Activated CD4-positive, alpha-beta memory T cell treated with anti-CD3 and anti-CD28 coated beads for 36 hours (primary cell): ENCODE measurements around the gene SPCS1. TPM values are rescaled to one million over a fixed set of nuclear protein-coding genes. Genes with fewer than 3 reads are reported as not detected.
A peak's percentile ranks its signal among the peaks of the same experiment; 100 is the strongest.
"Not testable (repeated sequence)": the region's sequence is repeated elsewhere in the genome, so short reads cannot be mapped to it uniquely, and the experiment has no call there.

Source experiments
- CTCF ChIA-PET: fragments of 350-600 bp; sonication (Branson Sonifier 250); formaldehyde crosslinking; loops from one replicate; lab custom pipeline; 2021; ENCODE audit warnings: antibody characterized with exemption, inconsistent platforms; lab: Charles Lee
- POLR2A ChIA-PET: fragments of 350-600 bp; sonication (Branson Sonifier 250); formaldehyde crosslinking; loops from one replicate; lab custom pipeline; 2021; ENCODE audit warnings: antibody characterized with exemption; lab: Charles Lee
- DNase-seq: peaks from one replicate; pipeline ENCODE4 v3.0.0-alpha.2; 2020
- H3K27ac Mint-ChIP-seq: one replicate; pipeline ENCODE4 v1.8.0; 2021; ENCODE audit warnings: mixed read lengths
- H3K27me3 Mint-ChIP-seq: one replicate; pipeline ENCODE4 v1.8.0; 2021; ENCODE audit warnings: mixed read lengths
- H3K36me3 Mint-ChIP-seq: one replicate; pipeline ENCODE4 v1.8.0; 2021; ENCODE audit warnings: mixed read lengths
- H3K4me1 Mint-ChIP-seq: one replicate; pipeline ENCODE4 v1.8.0; 2021; ENCODE audit warnings: low read depth, mixed read lengths
- H3K4me3 Mint-ChIP-seq: one replicate; pipeline ENCODE4 v1.8.0; 2021; ENCODE audit warnings: mild to moderate bottlenecking, mixed read lengths
- H3K9me3 Mint-ChIP-seq: one replicate; pipeline ENCODE4 v1.8.0; 2021; ENCODE audit warnings: mixed read lengths
- intact Hi-C: fragments of 100-400 bp; cut with micrococcal nuclease; formaldehyde crosslinking; loops from one replicate; pipeline ENCODE4 v1.15.1; 2023
- total RNA-seq, 2 experiments: library from RNA; stranded (reverse); gene quantifications; one replicate each; pipeline ENCODE4 v1.2.3, GENCODE V29; 2021

SPCS1 gene
- 100 to 1,000 TPM; 132 TPM for total RNA-seq

DNA sequence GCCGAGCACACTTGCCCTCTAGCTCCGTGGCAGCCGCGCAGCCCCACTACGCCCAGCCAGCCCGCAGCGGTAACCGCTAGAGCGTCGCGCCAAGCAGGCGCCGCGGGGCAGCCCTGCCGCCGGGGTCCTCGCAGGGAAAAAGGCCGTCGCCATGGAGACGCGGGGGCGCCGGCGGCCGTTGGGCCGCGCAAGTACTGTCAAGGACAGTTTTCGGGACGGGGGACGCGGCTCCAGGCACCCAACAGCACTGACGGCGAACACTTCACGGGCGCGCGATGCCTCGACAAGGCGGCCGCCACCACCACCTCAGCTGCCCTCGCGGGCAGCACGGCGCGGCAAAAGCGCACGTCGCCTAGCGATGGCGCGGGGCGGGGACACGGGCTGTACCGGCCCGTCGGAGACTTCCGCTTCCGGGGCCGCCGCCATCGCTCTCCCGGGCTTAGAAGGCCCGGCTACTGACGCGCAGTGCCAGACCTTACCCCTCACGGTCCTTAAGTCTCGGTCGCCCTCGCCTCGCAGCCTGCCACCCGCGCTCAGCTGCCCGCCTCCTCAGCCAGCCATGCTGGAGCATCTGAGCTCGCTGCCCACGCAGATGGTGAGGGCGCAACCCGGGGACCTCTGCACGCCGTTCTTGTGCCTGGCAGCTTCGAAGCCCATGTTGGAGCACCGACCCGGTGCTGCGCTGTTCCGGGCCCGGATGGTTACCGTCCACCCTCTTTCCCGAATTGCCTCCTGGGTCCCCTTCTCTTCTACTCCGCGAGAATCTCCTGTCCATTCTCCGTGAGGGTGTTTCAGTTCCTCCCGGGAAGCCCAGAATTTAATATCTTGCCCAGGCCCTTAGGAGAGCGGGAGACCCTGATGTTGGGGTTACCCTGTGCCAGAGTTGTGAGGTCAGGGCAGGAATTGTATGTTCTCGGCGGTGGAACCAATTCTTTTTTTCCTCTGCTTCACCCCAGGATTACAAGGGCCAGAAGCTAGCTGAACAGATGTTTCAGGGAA lies at the start of gene SPCS1, which contains the start of gene GLT8D1:
Gene SPCS1 (plus strand): TSS at position 419 of the 999 bp plus-strand sequence. CDS start 141 bp downstream, at position 560.
Gene GLT8D1 (minus strand): TSS at position 104 of the 999 bp plus-strand sequence. CDS start 5,331 bp downstream, outside the sequence.
- CTCF ChIA-PET = interaction anchor here (0.6 to 0.9 kb wide), 2 partner anchors 170 to 453 kb away, joined by 3 to 5 read pairs; partner anchors contain the start of gene UQCC5
- intact Hi-C loops = loop anchor here (1.0 to 5.0 kb wide), 4 partner anchors 9 to 249 kb away; partner anchors contain the start of genes NEK4, NISCH and PBRM1

DNA sequence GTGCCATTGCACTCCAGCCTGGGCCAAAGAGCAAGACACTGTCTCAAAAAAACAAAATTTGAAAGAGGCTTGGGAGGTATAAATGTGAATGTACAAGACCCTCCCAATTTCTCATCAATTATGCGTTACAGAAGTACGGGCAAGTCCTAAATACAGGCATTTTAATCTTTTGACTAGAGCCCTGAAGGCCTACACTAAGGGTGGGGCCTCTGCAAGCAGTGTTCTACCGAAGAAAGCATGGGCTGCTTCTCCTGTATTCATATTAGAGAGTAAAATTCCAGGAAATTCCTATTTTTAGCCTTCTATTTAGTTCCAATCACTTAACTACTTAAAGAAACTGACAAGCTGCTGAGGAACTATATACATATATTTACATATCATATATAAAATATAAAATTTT lies 45.9 kb upstream of the SPCS1 start:
- H3K4me1 Mint-ChIP-seq = peaks cover 12% of the 10 kb centered on the region
- H3K9me3 Mint-ChIP-seq = no peaks in the 10 kb centered on the region
- ChIA-PET POLR2A (no interaction called here), CTCF (no interaction called here)
- no peak overlapping the region for H3K27ac Mint-ChIP-seq
- no peak for DNase-seq
- H3K4me3 Mint-ChIP-seq = no peak overlapping the region
- H3K27me3 Mint-ChIP-seq = no peaks in the 10 kb centered on the region
- peaks cover 41% of the 10 kb centered on the region for H3K36me3 Mint-ChIP-seq
- intact Hi-C loops = no loop called here

More for the DNA sequence above, at the start of gene SPCS1, which contains the start of gene GLT8D1:
- peaks cover 12% of the 10 kb centered on the region for H3K36me3 Mint-ChIP-seq
- POLR2A ChIA-PET = interaction anchor here (0.6 to 2.5 kb wide), 13 partner anchors 10 to 184 kb away, joined by 3 to 14 read pairs (median 5); partner anchors contain the start of genes GNL3, PBRM1 and UQCC5
- H3K27ac Mint-ChIP-seq = peak within 1 kb of the TSS; percentile 89
- no peaks in the 10 kb centered on the region for H3K9me3 Mint-ChIP-seq
- H3K4me1 Mint-ChIP-seq = peaks cover 25% of the 10 kb centered on the region
- DNase-seq = peak; percentile 88
- H3K27me3 Mint-ChIP-seq = no peaks in the 10 kb centered on the region
- peak within 1 kb of the TSS; percentile 96 for H3K4me3 Mint-ChIP-seq

DNA sequence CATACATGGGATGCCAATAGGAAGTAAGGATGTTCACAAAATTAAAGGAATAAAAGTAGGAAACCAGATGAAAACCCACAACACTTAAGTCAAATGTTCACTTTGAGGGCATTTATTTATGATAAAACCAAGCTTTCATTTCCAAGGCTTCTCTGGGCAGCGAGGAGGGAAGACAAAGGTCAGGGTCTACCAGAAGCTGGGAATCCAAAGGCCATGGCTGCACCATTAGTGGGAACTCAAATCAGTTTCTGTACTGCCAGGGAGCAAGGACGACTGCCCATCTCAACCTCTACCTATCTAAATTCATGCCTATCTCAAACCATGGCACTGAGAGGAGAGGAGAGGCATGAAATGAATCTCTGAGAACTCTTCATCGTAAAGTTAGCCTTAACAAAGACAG lies 42.8 kb upstream of the SPCS1 start:
- H3K36me3 Mint-ChIP-seq = peaks cover 31% of the 10 kb centered on the region
- CTCF ChIA-PET = no interaction called here
- intact Hi-C loops = no loop called here

DNA sequence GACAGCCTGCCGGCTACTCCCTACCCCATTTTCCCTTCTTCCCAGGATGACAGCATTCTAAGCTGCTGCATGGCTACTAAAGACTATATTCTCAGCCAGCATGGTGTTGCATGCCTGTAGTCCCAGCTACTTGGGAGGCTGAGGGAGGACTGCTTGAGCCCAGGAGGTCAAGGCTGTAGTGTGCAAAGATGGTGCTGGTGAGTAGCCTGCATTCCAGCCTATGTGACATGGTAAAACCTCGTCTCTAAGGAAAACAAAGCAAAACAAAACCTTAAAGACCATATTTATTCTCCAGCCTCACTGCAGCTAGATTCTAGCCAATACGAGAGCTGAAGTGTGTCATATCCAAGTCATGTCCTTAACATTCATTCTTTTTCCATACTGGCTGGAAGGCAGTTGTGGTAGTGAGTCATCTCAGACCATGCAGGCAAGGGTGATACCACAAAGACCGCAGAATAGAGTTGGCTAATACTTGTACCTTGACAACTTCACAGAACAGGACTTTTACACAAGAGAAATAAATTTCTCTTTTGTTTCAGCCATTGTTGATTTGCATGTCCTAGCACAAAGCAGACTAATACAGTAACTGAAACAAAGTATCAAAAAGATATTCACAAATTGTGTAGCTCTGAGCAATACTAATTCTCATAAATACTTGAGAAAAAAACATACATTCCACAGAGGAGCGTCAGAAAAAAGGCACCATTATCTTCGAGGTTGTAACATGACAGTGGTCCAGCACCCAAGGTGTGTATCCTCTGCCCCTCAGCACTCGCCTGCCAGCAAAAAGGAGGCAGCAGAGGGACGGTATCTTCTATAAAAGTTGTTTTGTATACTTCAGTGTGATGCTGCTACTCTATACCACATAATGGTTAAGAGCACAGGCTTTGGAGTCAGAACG lies 35.0 kb upstream of the SPCS1 start:
- peak overlapping the region; percentile 51 for H3K4me3 Mint-ChIP-seq
- intact Hi-C loops = loop anchor here (1.0 to 5.0 kb wide), 4 partner anchors 11 to 394 kb away; partner anchors contain the start of genes GNL3 and WDR82

More for the DNA sequence above, 42.8 kb upstream of the SPCS1 start:
- Mint-ChIP-seq H3K27ac (no peak overlapping the region), H3K4me3 (no peak overlapping the region), H3K9me3 (no peaks in the 10 kb centered on the region), H3K4me1 (peaks cover 5% of the 10 kb centered on the region), H3K27me3 (no peaks in the 10 kb centered on the region)
- POLR2A ChIA-PET = no interaction called here
- no peak for DNase-seq

DNA sequence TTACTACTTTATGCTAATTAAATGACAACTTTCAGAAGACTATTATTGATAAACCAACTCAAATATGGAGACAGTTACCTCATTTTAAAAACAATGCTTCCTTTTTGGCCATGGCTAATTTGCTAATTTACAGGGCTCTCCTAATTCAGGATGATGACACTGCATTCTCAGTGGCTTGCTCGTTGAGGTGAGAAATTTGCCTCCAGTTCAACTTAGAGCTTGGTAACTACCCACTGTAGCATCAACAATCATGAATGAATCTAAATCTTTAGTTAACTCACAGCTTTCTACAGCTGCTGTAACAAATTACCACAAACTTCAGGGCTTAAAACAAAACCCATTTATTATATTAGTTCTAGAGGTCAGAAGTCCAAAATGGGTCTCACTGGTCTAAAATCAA lies 34.2 kb upstream of the SPCS1 start:
- peak; percentile 24 for DNase-seq
- Mint-ChIP-seq H3K27ac (peak overlapping the region; percentile 82), H3K36me3 (peaks cover 38% of the 10 kb centered on the region), H3K9me3 (no peaks in the 10 kb centered on the region), H3K4me1 (peaks cover 46% of the 10 kb centered on the region), H3K4me3 (peak overlapping the region; percentile 51), H3K27me3 (no peaks in the 10 kb centered on the region)
- CTCF ChIA-PET = interaction anchor here (0.6 to 2.2 kb wide), 4 partner anchors 10 to 221 kb away, joined by 4 to 12 read pairs (median 9); partner anchors contain the start of genes GNL3 and PBRM1
- intact Hi-C loops = loop anchor here (1.0 to 5.0 kb wide), 4 partner anchors 11 to 394 kb away; partner anchors contain the start of genes GNL3 and WDR82
- POLR2A ChIA-PET = interaction anchor here (0.6 to 2.9 kb wide), 7 partner anchors 10 to 463 kb away, joined by 3 to 40 read pairs (median 8); partner anchors contain the start of genes GLT8D1, GNL3, PBRM1 and SPCS1

More for the DNA sequence above, 35.0 kb upstream of the SPCS1 start:
- Mint-ChIP-seq H3K27ac (peak overlapping the region; percentile 82), H3K36me3 (peaks cover 33% of the 10 kb centered on the region), H3K9me3 (no peaks in the 10 kb centered on the region), H3K27me3 (no peaks in the 10 kb centered on the region), H3K4me1 (peaks cover 42% of the 10 kb centered on the region)
- POLR2A ChIA-PET = interaction anchor here (0.8 to 2.9 kb wide), 8 partner anchors 9 to 135 kb away, joined by 3 to 40 read pairs (median 8); partner anchors contain the start of genes GLT8D1, GNL3, PBRM1 and SPCS1
- CTCF ChIA-PET = interaction anchor here (1.1 to 2.2 kb wide), 3 partner anchors 11 to 18 kb away, joined by 4 to 12 read pairs (median 11); partner anchors contain the start of genes GNL3 and PBRM1
- DNase-seq = peak; percentile 84

DNA sequence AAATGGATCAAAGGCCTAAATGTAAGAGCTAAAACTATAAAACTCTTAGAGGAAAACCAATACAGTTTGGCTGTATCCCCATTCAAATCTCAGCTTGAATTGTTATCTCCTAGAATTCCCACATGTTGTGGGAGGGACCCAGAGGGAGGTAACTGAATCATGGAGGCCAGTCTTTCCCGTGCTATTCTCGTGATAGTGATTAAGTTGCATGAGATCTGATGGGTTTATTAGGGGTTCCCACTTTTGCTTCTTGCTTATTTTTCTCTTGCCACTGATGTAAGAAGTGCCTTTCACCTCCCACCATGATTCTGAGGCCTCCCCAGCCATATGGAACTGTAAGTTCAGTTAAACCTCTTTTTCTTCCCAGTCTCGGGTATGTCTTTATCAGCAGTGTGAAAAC lies 29.7 kb upstream of the SPCS1 start:
- intact Hi-C loops, H3K27ac Mint-ChIP-seq, POLR2A ChIA-PET, H3K9me3 Mint-ChIP-seq, DNase-seq, H3K4me3 Mint-ChIP-seq, H3K27me3 Mint-ChIP-seq, CTCF ChIA-PET: not testable (repeated sequence)
- Mint-ChIP-seq H3K36me3 (peaks cover 56% of the 10 kb centered on the region), H3K4me1 (peaks cover 57% of the 10 kb centered on the region)

DNA sequence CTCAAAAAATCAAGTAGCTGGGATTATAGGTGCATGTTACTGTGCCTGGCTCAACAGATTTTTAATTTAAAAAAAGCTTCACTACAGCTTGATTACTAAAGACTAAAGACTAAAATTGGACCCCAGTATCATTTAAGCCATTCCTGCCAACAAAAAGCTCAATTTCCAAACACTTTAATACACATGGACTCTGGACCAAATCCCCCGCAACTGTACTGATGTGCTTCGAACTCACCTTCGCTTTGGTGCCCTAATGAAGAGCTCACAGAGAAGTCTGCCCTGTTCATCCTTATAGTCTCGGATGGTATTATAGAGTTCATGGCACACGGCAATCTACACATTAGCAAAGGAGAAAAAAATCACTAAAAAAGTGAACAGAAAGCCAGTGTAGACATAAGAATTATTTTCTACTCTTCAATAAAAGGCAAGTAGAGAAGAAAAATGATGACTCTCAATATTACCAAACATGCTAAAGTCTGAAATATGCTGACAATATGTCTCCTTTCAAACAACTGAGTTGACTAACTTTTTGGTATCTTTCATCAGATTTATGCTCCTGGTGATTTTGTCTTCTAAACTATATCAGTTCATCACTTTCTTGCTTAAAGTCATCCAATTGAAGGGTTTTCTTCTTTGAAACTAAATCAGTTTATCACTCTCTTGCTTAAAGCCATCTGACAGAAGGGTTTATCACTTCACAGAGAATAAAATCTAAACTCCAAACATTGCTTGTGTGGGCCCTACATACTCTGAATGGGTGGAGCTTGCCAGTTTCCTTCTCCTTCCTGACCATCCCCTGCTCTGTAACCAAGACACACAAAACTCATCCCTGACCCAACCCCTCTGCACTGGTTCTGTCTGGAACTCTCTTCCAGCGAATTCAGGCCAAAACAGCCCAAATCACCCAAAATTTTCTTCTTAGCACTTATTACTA lies 27.4 kb upstream of the SPCS1 start:
- Mint-ChIP-seq H3K9me3 (no peaks in the 10 kb centered on the region), H3K36me3 (peaks cover 45% of the 10 kb centered on the region), H3K27me3 (no peaks in the 10 kb centered on the region), H3K27ac (peak overlapping the region; percentile 68), H3K4me3 (no peak overlapping the region), H3K4me1 (peaks cover 59% of the 10 kb centered on the region)
- ChIA-PET POLR2A (interaction anchor here (1.0 to 1.4 kb wide), 2 partner anchors 8 to 58 kb away, joined by 3 read pairs; no protein-coding TSS in a partner anchor), CTCF (no interaction called here)
- intact Hi-C loops = no loop called here
- DNase-seq = no peak

DNA sequence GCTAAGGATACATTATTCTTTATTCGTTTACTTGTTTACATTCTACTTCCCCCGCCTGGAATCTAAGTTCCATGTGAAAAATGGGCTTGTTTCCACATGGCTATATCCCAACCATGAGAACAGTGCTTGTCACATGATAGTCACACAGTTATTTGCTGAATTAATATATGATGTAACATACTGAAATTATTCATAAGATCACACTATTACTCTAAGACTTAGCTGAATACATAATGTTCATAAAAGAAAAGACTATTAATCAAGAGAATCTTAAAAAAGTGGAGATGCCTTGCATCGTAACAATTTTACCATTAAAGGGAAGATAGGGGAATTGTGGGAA lies 26.7 kb upstream of the SPCS1 start:
- Mint-ChIP-seq H3K27ac (peak overlapping the region; percentile 68), H3K4me3 (no peak overlapping the region), H3K4me1 (peaks cover 66% of the 10 kb centered on the region), H3K27me3 (no peaks in the 10 kb centered on the region), H3K36me3 (peaks cover 45% of the 10 kb centered on the region), H3K9me3 (no peaks in the 10 kb centered on the region)
- ChIA-PET POLR2A (interaction anchor here (0.6 to 1.4 kb wide), 3 partner anchors 9 to 152 kb away, joined by 3 read pairs; no protein-coding TSS in a partner anchor), CTCF (no interaction called here)
- no peak for DNase-seq
- intact Hi-C loops = no loop called here

DNA sequence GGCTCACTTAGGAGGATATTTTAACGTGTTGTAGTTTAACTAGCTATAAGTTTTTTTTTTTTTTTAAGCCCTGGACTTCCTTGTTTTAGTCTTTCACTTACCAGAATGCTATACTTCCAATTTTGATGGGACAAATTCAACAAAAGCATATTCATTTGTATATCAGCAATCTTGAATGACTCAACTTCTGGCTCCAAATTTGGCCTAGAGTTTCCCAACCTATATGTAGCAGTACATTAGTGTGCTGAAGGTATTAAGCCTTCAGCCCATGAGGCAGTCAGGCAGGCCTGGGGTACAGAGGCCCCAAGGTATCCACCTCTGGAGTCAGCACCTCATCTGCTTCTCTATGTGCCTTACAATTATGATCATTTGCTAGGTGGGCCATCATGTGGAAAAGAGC lies 26.1 kb upstream of the SPCS1 start:
- DNase-seq = no peak
- H3K4me3 Mint-ChIP-seq = no peak overlapping the region
- H3K9me3 Mint-ChIP-seq = no peaks in the 10 kb centered on the region
- peak overlapping the region; percentile 77 for H3K27ac Mint-ChIP-seq
- intact Hi-C loops = loop anchor here (5.0 to 10.0 kb wide), 2 partner anchors 217 to 365 kb away; partner anchors contain the start of genes SFMBT1 and STIMATE
- H3K27me3 Mint-ChIP-seq = no peaks in the 10 kb centered on the region
- ChIA-PET CTCF (no interaction called here), POLR2A (interaction anchor here (0.6 to 1.4 kb wide), 3 partner anchors 9 to 151 kb away, joined by 3 read pairs; no protein-coding TSS in a partner anchor)
- peaks cover 72% of the 10 kb centered on the region for H3K4me1 Mint-ChIP-seq
- H3K36me3 Mint-ChIP-seq = peaks cover 47% of the 10 kb centered on the region

DNA sequence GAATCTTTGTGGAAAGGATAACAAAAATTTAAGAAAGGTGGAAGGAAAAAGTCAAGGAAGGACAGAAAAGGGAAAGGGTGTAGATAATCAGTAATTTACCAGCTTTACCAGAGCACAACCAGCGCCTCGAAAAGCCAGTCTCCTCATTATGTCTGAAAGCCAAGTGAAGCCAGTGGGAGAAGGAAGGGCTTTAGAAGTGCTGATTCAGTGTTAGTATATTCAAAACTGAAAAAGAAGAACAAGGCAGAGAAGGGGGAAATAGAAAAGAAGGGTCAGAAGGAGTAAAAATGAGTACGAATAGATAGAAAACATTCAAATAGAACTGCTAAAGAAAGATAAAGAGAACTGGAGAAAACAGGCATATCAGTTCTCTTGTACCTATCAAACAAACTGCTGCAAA lies 24.3 kb upstream of the SPCS1 start:
- Mint-ChIP-seq H3K36me3 (peaks cover 46% of the 10 kb centered on the region), H3K9me3 (no peaks in the 10 kb centered on the region), H3K27ac (peak overlapping the region; percentile 83), H3K4me1 (peaks cover 61% of the 10 kb centered on the region), H3K27me3 (no peaks in the 10 kb centered on the region), H3K4me3 (peak overlapping the region; percentile 20)
- ChIA-PET POLR2A (interaction anchor here (1.0 to 2.3 kb wide), 4 partner anchors 10 to 23 kb away, joined by 4 to 40 read pairs (median 6); partner anchors contain the start of gene GLT8D1), CTCF (interaction anchor here (1.0 to 1.9 kb wide), 3 partner anchors 10 to 212 kb away, joined by 4 to 12 read pairs (median 6); no protein-coding TSS in a partner anchor)
- intact Hi-C loops = loop anchor here (5.0 to 10.0 kb wide), 2 partner anchors 216 to 363 kb away; partner anchors contain the start of genes SFMBT1 and STIMATE
- no peak for DNase-seq
